Tibial nerve (tissue), 4 donors: ENCODE data around the gene BAG2.

Experiments used
- EP300 ChIP-seq, 2 donors: sonication (generic); formaldehyde crosslinking; IDR thresholded peaks; one replicate each; pipeline ENCODE4 v1.6.1; 2017; ENCODE audit warnings: antibody characterized with exemption in 2 of 2, mild to moderate bottlenecking in 1 of 2
- POLR2A ChIP-seq, 2 donors: fragments of 450-650 bp; IDR thresholded peaks; one replicate each; pipeline ENCODE4 v1.6.1; 2017; ENCODE audit warnings: antibody characterized with exemption in 2 of 2, mild to moderate bottlenecking in 2 of 2, moderate library complexity in 2 of 2
- TF ChIP-seq, protein P1 (sequence below), 5 experiments: fragments of 200-600 bp in 3 of 5; fragments of 450-650 bp in 2 of 5; sonication (generic) in 3 of 5; IDR thresholded peaks; one replicate each; pipeline ENCODE4 v1.5.1; 2016 to 2019; ENCODE audit warnings: antibody characterized with exemption in 5 of 5, mild to moderate bottlenecking in 3 of 5, moderate library complexity in 2 of 5

DNA sequence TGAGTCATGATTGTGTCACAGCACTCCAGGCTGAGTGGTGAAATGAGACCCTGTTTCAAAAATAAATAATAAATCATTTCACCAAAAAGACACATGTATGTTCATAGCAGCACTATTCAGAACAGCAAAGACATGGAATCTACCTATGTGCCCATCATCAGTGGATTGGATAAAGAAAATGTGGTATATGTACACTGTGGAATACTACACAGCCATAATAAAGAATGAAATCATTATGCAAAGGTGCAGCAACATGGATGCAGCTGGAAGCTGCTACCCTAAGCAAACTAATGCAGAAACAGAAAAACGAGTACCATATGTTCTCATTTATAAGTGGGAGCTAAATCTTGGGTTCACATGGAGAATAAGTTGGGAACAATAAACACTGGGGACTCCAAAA, 49.0 kb upstream of the BAG2 start:
- TF ChIP-seq, protein P1, sequence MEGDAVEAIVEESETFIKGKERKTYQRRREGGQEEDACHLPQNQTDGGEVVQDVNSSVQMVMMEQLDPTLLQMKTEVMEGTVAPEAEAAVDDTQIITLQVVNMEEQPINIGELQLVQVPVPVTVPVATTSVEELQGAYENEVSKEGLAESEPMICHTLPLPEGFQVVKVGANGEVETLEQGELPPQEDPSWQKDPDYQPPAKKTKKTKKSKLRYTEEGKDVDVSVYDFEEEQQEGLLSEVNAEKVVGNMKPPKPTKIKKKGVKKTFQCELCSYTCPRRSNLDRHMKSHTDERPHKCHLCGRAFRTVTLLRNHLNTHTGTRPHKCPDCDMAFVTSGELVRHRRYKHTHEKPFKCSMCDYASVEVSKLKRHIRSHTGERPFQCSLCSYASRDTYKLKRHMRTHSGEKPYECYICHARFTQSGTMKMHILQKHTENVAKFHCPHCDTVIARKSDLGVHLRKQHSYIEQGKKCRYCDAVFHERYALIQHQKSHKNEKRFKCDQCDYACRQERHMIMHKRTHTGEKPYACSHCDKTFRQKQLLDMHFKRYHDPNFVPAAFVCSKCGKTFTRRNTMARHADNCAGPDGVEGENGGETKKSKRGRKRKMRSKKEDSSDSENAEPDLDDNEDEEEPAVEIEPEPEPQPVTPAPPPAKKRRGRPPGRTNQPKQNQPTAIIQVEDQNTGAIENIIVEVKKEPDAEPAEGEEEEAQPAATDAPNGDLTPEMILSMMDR (IDR thresholded peaks at IDR 0.05): no peak
- TF ChIP-seq POLR2A (IDR thresholded peaks at IDR 0.05): no peak
- TF ChIP-seq EP300 (IDR thresholded peaks at IDR 0.05): no peak
